ENCODE data around the gene LYRM9. TPM values are rescaled to one million over a fixed set of nuclear protein-coding genes. Genes with fewer than 3 reads are reported as not detected.

Gene LYRM9
- total RNA-seq, 4 donors from 2014 or later, result 14.0 to 33.5 (median 22.8) TPM

DNA sequence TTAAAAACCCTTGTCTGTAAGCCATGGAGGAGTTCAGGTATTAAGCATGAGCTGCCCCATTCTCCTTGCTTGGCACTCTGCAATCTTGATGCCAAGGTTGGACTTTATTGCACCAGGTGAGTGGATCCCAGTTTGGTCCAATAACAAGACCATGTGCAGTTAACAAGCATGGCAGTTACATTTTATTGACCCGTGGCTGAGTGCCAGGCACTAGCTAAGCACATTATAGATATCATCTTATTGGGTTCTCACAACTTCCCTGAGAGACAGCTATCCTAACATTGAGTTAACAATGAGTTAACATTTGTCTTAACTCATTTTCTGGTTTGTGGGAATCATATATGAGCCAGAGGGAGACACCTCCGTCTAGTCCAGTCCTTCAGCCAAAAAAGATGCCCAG is 21.8 kb downstream of the LYRM9 start:
- TF ChIP-seq, protein P1, sequence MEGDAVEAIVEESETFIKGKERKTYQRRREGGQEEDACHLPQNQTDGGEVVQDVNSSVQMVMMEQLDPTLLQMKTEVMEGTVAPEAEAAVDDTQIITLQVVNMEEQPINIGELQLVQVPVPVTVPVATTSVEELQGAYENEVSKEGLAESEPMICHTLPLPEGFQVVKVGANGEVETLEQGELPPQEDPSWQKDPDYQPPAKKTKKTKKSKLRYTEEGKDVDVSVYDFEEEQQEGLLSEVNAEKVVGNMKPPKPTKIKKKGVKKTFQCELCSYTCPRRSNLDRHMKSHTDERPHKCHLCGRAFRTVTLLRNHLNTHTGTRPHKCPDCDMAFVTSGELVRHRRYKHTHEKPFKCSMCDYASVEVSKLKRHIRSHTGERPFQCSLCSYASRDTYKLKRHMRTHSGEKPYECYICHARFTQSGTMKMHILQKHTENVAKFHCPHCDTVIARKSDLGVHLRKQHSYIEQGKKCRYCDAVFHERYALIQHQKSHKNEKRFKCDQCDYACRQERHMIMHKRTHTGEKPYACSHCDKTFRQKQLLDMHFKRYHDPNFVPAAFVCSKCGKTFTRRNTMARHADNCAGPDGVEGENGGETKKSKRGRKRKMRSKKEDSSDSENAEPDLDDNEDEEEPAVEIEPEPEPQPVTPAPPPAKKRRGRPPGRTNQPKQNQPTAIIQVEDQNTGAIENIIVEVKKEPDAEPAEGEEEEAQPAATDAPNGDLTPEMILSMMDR (IDR thresholded peaks at IDR 0.05; ENCODE audit: low read depth), result no peak

DNA sequence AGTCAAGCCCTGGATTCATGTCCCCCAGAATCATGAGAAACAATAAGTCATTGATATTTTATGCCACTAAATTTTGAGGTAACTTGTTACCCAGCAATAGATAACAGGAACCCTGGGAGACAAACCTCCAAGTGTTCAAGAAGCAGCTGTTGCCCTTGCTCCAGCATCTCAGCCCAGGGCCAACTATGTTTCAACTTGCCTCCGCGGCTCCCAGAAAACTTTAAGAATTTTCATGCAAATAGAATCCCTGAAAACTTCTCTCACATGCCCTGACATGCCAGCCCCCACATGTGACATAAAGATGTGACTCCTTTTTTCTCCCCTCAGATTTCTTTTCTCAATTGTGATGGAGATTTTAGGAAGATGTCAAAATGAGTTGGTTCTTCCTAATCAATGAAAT is 22.8 kb downstream of the LYRM9 start:
- TF ChIP-seq, protein P1 (IDR thresholded peaks at IDR 0.05; ENCODE audit: low read depth), result no peak

GRCh38 chr17:27868565-27868964 is 24.6 kb downstream of the LYRM9 start:
- TF ChIP-seq, protein P1 (IDR thresholded peaks at IDR 0.05; ENCODE audit: low read depth), result no peak

DNA sequence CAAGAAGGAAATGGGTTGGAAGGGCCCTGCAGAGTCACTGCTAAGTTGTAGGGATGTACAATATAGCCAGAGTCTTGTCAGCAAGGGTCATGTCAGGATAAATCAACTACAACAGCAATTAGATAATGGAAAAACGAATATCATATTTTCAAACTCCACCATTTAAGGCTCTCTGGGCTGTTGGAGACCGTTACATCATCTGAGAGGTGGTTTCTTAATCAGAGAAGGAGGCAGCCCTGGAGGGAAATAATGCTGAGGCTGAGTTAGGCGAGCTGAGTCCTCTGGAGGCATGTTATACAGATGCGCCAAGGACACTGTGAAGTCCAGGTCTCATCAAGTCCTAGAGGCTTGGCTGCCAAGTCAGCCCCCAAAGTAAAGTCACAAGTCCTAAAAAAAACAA is 30.3 kb downstream of the LYRM9 start:
- TF ChIP-seq, protein P1 (IDR thresholded peaks at IDR 0.05; ENCODE audit: low read depth), result no peak

GRCh38 chr17:27862004-27862403 is 31.2 kb downstream of the LYRM9 start:
- TF ChIP-seq, protein P1 (IDR thresholded peaks at IDR 0.05; ENCODE audit: low read depth), result no peak

DNA sequence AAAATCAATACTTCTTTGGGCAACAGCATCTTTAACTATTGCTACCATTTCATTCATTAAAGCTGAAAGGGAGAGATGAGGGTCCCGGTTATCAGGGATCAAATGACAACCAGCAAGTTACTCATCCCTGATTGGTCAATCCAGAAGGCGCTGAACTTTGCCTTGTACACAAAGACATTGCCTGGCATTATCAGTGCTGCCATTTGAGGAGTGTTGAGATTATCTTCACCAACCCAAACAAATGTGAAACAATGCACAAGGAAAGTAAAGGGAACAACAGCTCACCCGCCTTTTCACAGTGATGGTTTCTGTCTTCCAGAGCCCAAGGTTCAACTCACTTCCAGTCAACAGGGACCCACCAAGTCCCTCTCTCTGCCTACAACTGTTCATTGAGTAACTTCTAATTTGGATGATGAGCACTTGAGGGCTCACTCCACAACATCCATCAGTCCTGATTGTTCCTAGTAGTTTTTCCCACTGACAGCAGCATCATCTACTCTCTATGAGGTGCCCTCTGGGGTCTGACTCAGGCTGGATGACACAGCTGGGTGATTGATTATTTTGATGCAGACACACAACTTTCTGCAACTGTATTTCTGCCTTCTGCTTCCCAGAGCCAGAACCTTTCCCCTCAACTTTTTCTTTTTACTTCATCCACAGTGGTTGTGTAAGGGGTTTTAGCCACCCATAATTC is 32.0 kb downstream of the LYRM9 start:
- TF ChIP-seq, protein P1 (IDR thresholded peaks at IDR 0.05; ENCODE audit: low read depth), result no peak

GRCh38 chr17:27858621-27859305 is 34.4 kb downstream of the LYRM9 start:
- TF ChIP-seq, protein P1 (IDR thresholded peaks at IDR 0.05; ENCODE audit: low read depth), result no peak
